SU-DHL-6 (cell line): Measurements from ENCODE around the gene PATE3.

Experiments
- H2AFZ ChIP-seq: fragments of 200-600 bp; sonication (generic); 2 replicates; pipeline ENCODE4 v1.6.1; 2014; ENCODE audit warnings: low read depth, mild to moderate bottlenecking, moderate library complexity, mixed read lengths, antibody characterized with exemption, low read length; ENCODE audit not compliant: severe bottlenecking
- H3F3A ChIP-seq: fragments of 200-600 bp; shearing (Covaris generic); 2 replicates; pipeline ENCODE4 v1.6.0; 2016; ENCODE audit warnings: antibody characterized with exemption, mild to moderate bottlenecking; ENCODE audit not compliant: insufficient read depth
- H3K27ac ChIP-seq: fragments of 200-600 bp; sonication (generic); 2 replicates; pipeline ENCODE4 v1.5.1; 2016; ENCODE audit warnings: low read depth, mild to moderate bottlenecking, low read length, moderate library complexity, mixed read lengths
- H3K27me3 ChIP-seq: fragments of 200-600 bp; sonication (generic), shearing (Covaris generic); 2 replicates; pipeline ENCODE4 v1.6.0; 2014; ENCODE audit warnings: mild to moderate bottlenecking, low read length
- H3K36me3 ChIP-seq: fragments of 200-600 bp; sonication (generic); 2 replicates; pipeline ENCODE4 v1.6.1; 2014; ENCODE audit warnings: mild to moderate bottlenecking, low read length, mixed read lengths
- H3K4me2 ChIP-seq: fragments of 300-600, 200-600 bp; shearing (Covaris generic), sonication (generic); 2 replicates; pipeline ENCODE4 v1.6.0; 2014; ENCODE audit warnings: low read length, low read depth, mild to moderate bottlenecking; ENCODE audit not compliant: poor library complexity, severe bottlenecking
- H3K4me3 ChIP-seq: fragments of 200-600 bp; sonication (generic); 2 replicates; pipeline ENCODE4 v1.5.1; 2014; ENCODE audit warnings: antibody characterized with exemption, low read length, mild to moderate bottlenecking, mixed read lengths; ENCODE audit not compliant: insufficient read depth, poor library complexity, severe bottlenecking
- H3K79me2 ChIP-seq: fragments of 200-600 bp; sonication (generic); 2 replicates; pipeline ENCODE4 v1.6.1; 2014; ENCODE audit warnings: mild to moderate bottlenecking, low read length, moderate library complexity; ENCODE audit not compliant: insufficient read depth
- H3K9ac ChIP-seq: fragments of 200-600 bp; sonication (generic); 2 replicates; pipeline ENCODE4 v1.7.0; 2014; ENCODE audit warnings: mild to moderate bottlenecking, low read length
- H3K9me2 ChIP-seq: fragments of 200-600 bp; sonication (generic); replicated peaks from 2 replicates; pipeline ENCODE4 v1.6.1; 2014; ENCODE audit warnings: low read length; ENCODE audit not compliant: insufficient read depth
- H3K9me3 ChIP-seq: fragments of 200-600 bp; sonication (generic); 2 replicates; pipeline ENCODE4 v1.6.1; 2014; ENCODE audit warnings: low read length, mixed read lengths; ENCODE audit not compliant: insufficient read depth
- H4K20me1 ChIP-seq: fragments of 200-600 bp; sonication (generic); 2 replicates; pipeline ENCODE4 v1.6.1; 2014; ENCODE audit warnings: low read depth, mild to moderate bottlenecking, antibody characterized with exemption, low read length, moderate library complexity, mixed read lengths
- EZH2phosphoT487 ChIP-seq: fragments of 200-600 bp; sonication (generic), shearing (Covaris generic); conservative IDR thresholded peaks from 2 replicates; pipeline ENCODE4 v1.6.1; 2018; ENCODE audit warnings: mild to moderate bottlenecking, antibody characterized with exemption, low read length, moderate library complexity, mixed read lengths
- TF ChIP-seq, protein P1 (sequence below): fragments of 200-600 bp; sonication (generic); IDR thresholded peaks from one replicate; pipeline ENCODE4 v1.5.1; 2017; ENCODE audit warnings: antibody characterized with exemption, mild to moderate bottlenecking, low read length, moderate library complexity; ENCODE audit not compliant: insufficient read depth, poor library complexity, severe bottlenecking

PATE3 gene

GRCh38 chr11:125807909-125808308 is 20.0 kb downstream of the PATE3 start:
- H3K9me2 ChIP-seq = no peaks in the 10 kb centered on the region
- H3K9ac ChIP-seq = no peak overlapping the region

GRCh38 chr11:125833016-125833415 is 45.1 kb downstream of the PATE3 start, which contains the start of gene PATE4:
Gene PATE4, plus strand, starts transcription at chr11:125833316. Its CDS starts 44 bp downstream, at chr11:125833360.
- no peaks in the 10 kb centered on the region for H3K27me3 ChIP-seq
- no peak within 1 kb of the TSS for H2AFZ ChIP-seq
- H3K4me2 ChIP-seq = no peak within 1 kb of the TSS
- H4K20me1 ChIP-seq = no peaks in the 10 kb centered on the region
- H3K9ac ChIP-seq = no peak within 1 kb of the TSS
- no peak within 1 kb of the TSS for H3K27ac ChIP-seq
- no peak within 1 kb of the TSS for H3K4me3 ChIP-seq
- no peaks in the 10 kb centered on the region for H3K9me2 ChIP-seq
- H3K36me3 ChIP-seq = no peaks in the 10 kb centered on the region
- TF ChIP-seq, protein P1, sequence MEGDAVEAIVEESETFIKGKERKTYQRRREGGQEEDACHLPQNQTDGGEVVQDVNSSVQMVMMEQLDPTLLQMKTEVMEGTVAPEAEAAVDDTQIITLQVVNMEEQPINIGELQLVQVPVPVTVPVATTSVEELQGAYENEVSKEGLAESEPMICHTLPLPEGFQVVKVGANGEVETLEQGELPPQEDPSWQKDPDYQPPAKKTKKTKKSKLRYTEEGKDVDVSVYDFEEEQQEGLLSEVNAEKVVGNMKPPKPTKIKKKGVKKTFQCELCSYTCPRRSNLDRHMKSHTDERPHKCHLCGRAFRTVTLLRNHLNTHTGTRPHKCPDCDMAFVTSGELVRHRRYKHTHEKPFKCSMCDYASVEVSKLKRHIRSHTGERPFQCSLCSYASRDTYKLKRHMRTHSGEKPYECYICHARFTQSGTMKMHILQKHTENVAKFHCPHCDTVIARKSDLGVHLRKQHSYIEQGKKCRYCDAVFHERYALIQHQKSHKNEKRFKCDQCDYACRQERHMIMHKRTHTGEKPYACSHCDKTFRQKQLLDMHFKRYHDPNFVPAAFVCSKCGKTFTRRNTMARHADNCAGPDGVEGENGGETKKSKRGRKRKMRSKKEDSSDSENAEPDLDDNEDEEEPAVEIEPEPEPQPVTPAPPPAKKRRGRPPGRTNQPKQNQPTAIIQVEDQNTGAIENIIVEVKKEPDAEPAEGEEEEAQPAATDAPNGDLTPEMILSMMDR = no peak
- no peak for TF ChIP-seq EZH2phosphoT487
- no peaks in the 10 kb centered on the region for H3K9me3 ChIP-seq
- no peaks in the 10 kb centered on the region for H3K79me2 ChIP-seq
- no peaks in the 10 kb centered on the region for H3F3A ChIP-seq

More at GRCh38 chr11:125807909-125808308, 20.0 kb downstream of the PATE3 start:
- no peak overlapping the region for H3K4me3 ChIP-seq
- H2AFZ ChIP-seq = no peak overlapping the region
- H3K4me2 ChIP-seq = no peak overlapping the region
- H3K9me3 ChIP-seq = no peaks in the 10 kb centered on the region
- TF ChIP-seq, protein P1 = no peak
- no peak for TF ChIP-seq EZH2phosphoT487
- no peaks in the 10 kb centered on the region for H3K27me3 ChIP-seq
- H3K79me2 ChIP-seq = no peaks in the 10 kb centered on the region
- H4K20me1 ChIP-seq = no peaks in the 10 kb centered on the region
- no peaks in the 10 kb centered on the region for H3K36me3 ChIP-seq
- H3F3A ChIP-seq = no peaks in the 10 kb centered on the region
- H3K27ac ChIP-seq = no peak overlapping the region

GRCh38 chr11:125835748-125836147 is 47.8 kb downstream of the PATE3 start:
- no peaks in the 10 kb centered on the region for H3F3A ChIP-seq

More at GRCh38 chr11:125835748-125836147, 47.8 kb downstream of the PATE3 start:
- Histone ChIP-seq H4K20me1 (no peaks in the 10 kb centered on the region), H3K27me3 (no peaks in the 10 kb centered on the region), H3K9me3 (no peaks in the 10 kb centered on the region), H3K27ac (no peak overlapping the region), H3K4me2 (no peak overlapping the region), H2AFZ (no peak overlapping the region), H3K4me3 (no peak overlapping the region), H3K36me3 (no peaks in the 10 kb centered on the region), H3K9ac (no peak overlapping the region), H3K79me2 (no peaks in the 10 kb centered on the region), H3K9me2 (no peaks in the 10 kb centered on the region)
- TF ChIP-seq EZH2phosphoT487 = no peak
- TF ChIP-seq, protein P1 = no peak
